CD14-positive monocyte (primary cell): Measurements from ENCODE around the gene CTNNA2. TPM values are rescaled to one million over a fixed set of nuclear protein-coding genes. Genes with fewer than 3 reads are reported as not detected.

Source experiments
- DNase-seq, 3 donors: peaks; one replicate each; pipeline ENCODE4 v3.0.0-alpha.2; 2011 to 2022
- H2AFZ ChIP-seq: 2 replicates; pipeline ENCODE4 v1.6.0; 2012; ENCODE audit warnings: mild to moderate bottlenecking, low read depth, low read length, inconsistent platforms; ENCODE audit not compliant: insufficient read depth, poor library complexity, severe bottlenecking
- H3K27ac ChIP-seq, 2 donors: 1 replicate in 1 of 2; 2 replicates in 1 of 2; pipeline ENCODE4 v1.5.1; 2012 to 2013; ENCODE audit warnings: low read length in 2 of 2, control low read depth in 1 of 2, inconsistent platforms in 1 of 2, low read depth in 1 of 2, mild to moderate bottlenecking in 1 of 2
- H3K27me3 ChIP-seq, 2 donors: one replicate each; pipeline versions ENCODE4 v1.6.0 to v1.6.1; 2011 to 2013; ENCODE audit warnings: low read length in 2 of 2; ENCODE audit not compliant: control insufficient read depth in 2 of 2, insufficient read depth in 2 of 2
- H3K36me3 ChIP-seq, 2 donors: replicated peaks in 1 of 2; 1 replicate in 1 of 2; 2 replicates in 1 of 2; pipeline versions ENCODE4 v1.5.1 to v1.6.1; 2012 to 2013; ENCODE audit warnings: low read length in 2 of 2, control low read depth in 1 of 2, inconsistent platforms in 1 of 2, mild to moderate bottlenecking in 1 of 2; ENCODE audit not compliant: insufficient read depth in 2 of 2, control insufficient read depth in 1 of 2
- H3K4me1 ChIP-seq, 2 donors: 1 replicate in 1 of 2; 2 replicates in 1 of 2; pipeline versions ENCODE4 v1.5.1 to v1.6.1; 2012 to 2013; ENCODE audit warnings: low read length in 2 of 2, control low read depth in 1 of 2, inconsistent platforms in 1 of 2, mild to moderate bottlenecking in 1 of 2, moderate library complexity in 1 of 2; ENCODE audit not compliant: insufficient read depth in 2 of 2, control insufficient read depth in 1 of 2
- H3K4me2 ChIP-seq: replicated peaks from 2 replicates; pipeline ENCODE3; 2012; ENCODE audit warnings: low read length, moderate library complexity, mild to moderate bottlenecking; ENCODE audit not compliant: poor library complexity, severe bottlenecking; ENCODE audit errors: extremely low read depth
- H3K4me3 ChIP-seq, 3 experiments: fragments of 200-600 bp in 1 of 3; sonication (generic) in 1 of 3; replicated peaks in 1 of 3; 1 replicate in 2 of 3; 2 replicates in 1 of 3; pipeline ENCODE4 v1.5.1; 2011 to 2013; ENCODE audit warnings: low read length in 3 of 3, mild to moderate bottlenecking in 3 of 3, control low read depth in 2 of 3, low read depth in 2 of 3, inconsistent platforms in 1 of 3, moderate library complexity in 1 of 3
- H3K79me2 ChIP-seq: 2 replicates; pipeline ENCODE4 v1.6.0; 2012; ENCODE audit warnings: mild to moderate bottlenecking, control low read depth, inconsistent platforms, low read length, moderate library complexity; ENCODE audit not compliant: insufficient read depth
- H3K9ac ChIP-seq: 2 replicates; pipeline ENCODE4 v1.6.0; 2017; ENCODE audit warnings: low read length, mild to moderate bottlenecking; ENCODE audit not compliant: insufficient read depth, poor library complexity, severe bottlenecking
- H3K9me3 ChIP-seq, 2 donors: replicated peaks in 1 of 2; 1 replicate in 1 of 2; 2 replicates in 1 of 2; pipeline versions ENCODE4 v1.5.1 to v1.6.1; 2012 to 2013; ENCODE audit warnings: low read length in 2 of 2, control low read depth in 1 of 2; ENCODE audit not compliant: control insufficient read depth in 1 of 2, insufficient read depth in 1 of 2
- H4K20me1 ChIP-seq: 2 replicates; pipeline ENCODE4 v1.6.0; 2012; ENCODE audit warnings: mild to moderate bottlenecking, low read length, control low read depth, moderate library complexity; ENCODE audit not compliant: insufficient read depth
- H3K27ac Mint-ChIP-seq, 7 donors: one replicate each; pipeline ENCODE4 v1.8.0; 2020; ENCODE audit warnings: mild to moderate bottlenecking in 7 of 7, mixed read lengths in 7 of 7, moderate library complexity in 6 of 7, inconsistent platforms in 2 of 7
- H3K27me3 Mint-ChIP-seq, 3 donors: one replicate each; pipeline ENCODE4 v1.8.0; 2021 to 2022; ENCODE audit warnings: low read depth in 3 of 3, mild to moderate bottlenecking in 3 of 3, mixed read lengths in 3 of 3, moderate library complexity in 3 of 3, inconsistent platforms in 1 of 3
- H3K36me3 Mint-ChIP-seq, 2 donors: one replicate each; pipeline ENCODE4 v1.8.0; 2020; ENCODE audit warnings: mixed read lengths in 2 of 2, inconsistent platforms in 1 of 2, mild to moderate bottlenecking in 1 of 2
- H3K4me1 Mint-ChIP-seq: one replicate; pipeline ENCODE4 v1.8.0; 2020; ENCODE audit warnings: mild to moderate bottlenecking, mixed read lengths
- H3K4me3 Mint-ChIP-seq, 2 donors: one replicate each; pipeline ENCODE4 v1.8.0; 2020; ENCODE audit warnings: mild to moderate bottlenecking in 2 of 2, mixed read lengths in 2 of 2, moderate library complexity in 1 of 2
- H3K9me3 Mint-ChIP-seq, 7 donors: one replicate each; pipeline ENCODE4 v1.8.0; 2020 to 2022; ENCODE audit warnings: mixed read lengths in 7 of 7, mild to moderate bottlenecking in 6 of 7, moderate library complexity in 6 of 7, inconsistent platforms in 2 of 7
- CTCF ChIP-seq: fragments of 200-600 bp; IDR thresholded peaks from one replicate; pipeline ENCODE4 v1.8.0; 2022; ENCODE audit warnings: antibody characterized with exemption, mild to moderate bottlenecking
- WGBS: methylation state at CpG from one replicate; pipeline ENCODE4 v1.1.5; 2013; ENCODE audit warnings: missing lambda C conversion rate; ENCODE audit not compliant: insufficient coverage; 5-methylcytosine and 5-hydroxymethylcytosine counted together
- intact Hi-C, 2 donors: fragments of 100-400 bp; cut with micrococcal nuclease; formaldehyde crosslinking; loops; one replicate each; pipeline versions ENCODE4 v1.15.0 to v1.15.1; 2023
- polyA plus RNA-seq, 3 donors: library from polyadenylated mRNA; depleted of rRNA in 1 of 3; unstranded in 2 of 3; stranded (reverse) in 1 of 3; fragments of 300-500 nt in 2 of 3; fragments of >200 nt in 1 of 3; fragmentation: Illumina TruSeq in 2 of 3; gene quantifications; 1 replicate in 2 of 3; 2 replicates in 1 of 3; pipeline ENCODE4 v1.2.3, GENCODE V29; 2012 to 2021

The CTNNA2 gene
- polyA plus RNA-seq, 3 donors = not detected

- Histone ChIP-seq H3K4me3 (no peak overlapping the region), H3K36me3 (no peaks in the 10 kb centered on the region), H3K4me1 (no peaks in the 10 kb centered on the region), H2AFZ (no peak overlapping the region), H3K9ac (no peak overlapping the region), H4K20me1 (no peaks in the 10 kb centered on the region), H3K9me3 (no peaks in the 10 kb centered on the region), H3K4me2 (no peak overlapping the region), H3K27ac (no peak overlapping the region), H3K27me3 (no peaks in the 10 kb centered on the region), H3K79me2 (no peaks in the 10 kb centered on the region)
- Mint-ChIP-seq H3K4me3 (no peak overlapping the region), H3K36me3 (no peaks in the 10 kb centered on the region), H3K27ac (no peak overlapping the region), H3K27me3 (no peaks in the 10 kb centered on the region), H3K9me3 (no peaks in the 10 kb centered on the region), H3K4me1 (no peaks in the 10 kb centered on the region)
- DNase-seq = no peak
- WGBS = 60% methylated on average over 1 of the region's 9 CpGs
- no peak for TF ChIP-seq CTCF
- intact Hi-C loops = no loop called here
Measured at GRCh38 chr2:79611448-79612016, 98.7 kb downstream of the CTNNA2 start.

DNA sequence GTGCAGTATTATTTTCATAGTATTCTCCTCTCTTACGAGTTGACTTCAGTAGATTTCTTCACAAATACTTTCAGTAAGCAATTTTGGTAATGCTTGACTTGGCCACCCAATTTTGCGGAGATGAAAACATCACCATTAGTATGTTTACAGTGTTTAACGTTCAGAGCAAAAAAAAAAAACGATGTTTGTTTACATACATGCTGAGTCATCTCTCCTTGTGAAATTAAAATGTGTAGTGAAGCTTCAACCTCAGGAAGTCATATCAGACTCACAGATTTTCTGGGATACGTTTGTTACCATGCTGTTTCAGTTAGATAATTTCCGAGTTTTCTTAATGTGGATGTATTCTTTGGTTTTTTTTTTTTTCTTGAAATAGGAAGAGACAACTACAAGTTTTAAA is 100.1 kb downstream of the CTNNA2 start:
- no peaks in the 10 kb centered on the region for H3K27me3 Mint-ChIP-seq
- no peaks in the 10 kb centered on the region for H3K27me3 ChIP-seq
- peaks cover 0 to 5% (median 0%) of the 10 kb centered on the region in 7 donors for H3K9me3 Mint-ChIP-seq
- H3K36me3 Mint-ChIP-seq = no peaks in the 10 kb centered on the region
- H3K79me2 ChIP-seq = no peaks in the 10 kb centered on the region
- no peak overlapping the region for H3K27ac ChIP-seq
- no peak for TF ChIP-seq CTCF
- no peak overlapping the region for H3K27ac Mint-ChIP-seq
- H3K4me3 ChIP-seq = no peak overlapping the region
- no peaks in the 10 kb centered on the region for H4K20me1 ChIP-seq
- H3K36me3 ChIP-seq = no peaks in the 10 kb centered on the region
- WGBS = no CpG with 5 or more reads among the region's 6 CpGs
- no peak for DNase-seq
- no peak overlapping the region for H3K9ac ChIP-seq
- intact Hi-C loops = no loop called here
- H3K4me2 ChIP-seq = no peak overlapping the region
- no peak overlapping the region for H2AFZ ChIP-seq
- no peak overlapping the region for H3K4me3 Mint-ChIP-seq
- no peaks in the 10 kb centered on the region for H3K4me1 Mint-ChIP-seq
- H3K9me3 ChIP-seq = peaks cover 0 to 4% of the 10 kb centered on the region in 2 donors
- H3K4me1 ChIP-seq = no peaks in the 10 kb centered on the region
